Subcutaneous abdominal adipose tissue (tissue), 5 donors: Measurements from ENCODE around the gene AP2S1.

Source experiments
- H3K27ac ChIP-seq: one replicate; pipeline ENCODE4 v1.7.0; 2013; ENCODE audit warnings: low read depth, mild to moderate bottlenecking, inconsistent platforms, low read length, moderate library complexity
- H3K27me3 ChIP-seq, 5 donors: one replicate each; pipeline ENCODE4 v1.7.0; 2013; ENCODE audit warnings: low read length in 5 of 5, inconsistent platforms in 1 of 5; ENCODE audit not compliant: control insufficient read depth in 5 of 5, insufficient read depth in 4 of 5
- H3K36me3 ChIP-seq, 5 donors: one replicate each; pipeline ENCODE4 v1.7.0; 2013; ENCODE audit warnings: low read length in 5 of 5; ENCODE audit not compliant: control insufficient read depth in 5 of 5, insufficient read depth in 5 of 5
- H3K4me1 ChIP-seq, 5 donors: one replicate each; pipeline ENCODE4 v1.7.0; 2013; ENCODE audit warnings: low read length in 5 of 5, mild to moderate bottlenecking in 3 of 5, moderate library complexity in 1 of 5; ENCODE audit not compliant: control insufficient read depth in 5 of 5, insufficient read depth in 5 of 5
- H3K4me3 ChIP-seq, 5 donors: one replicate each; pipeline ENCODE4 v1.7.0; 2013; ENCODE audit warnings: low read length in 5 of 5, low read depth in 1 of 5
- H3K9ac ChIP-seq, 5 donors: one replicate each; pipeline ENCODE4 v1.7.0; 2013; ENCODE audit warnings: low read length in 5 of 5, mild to moderate bottlenecking in 4 of 5, moderate library complexity in 3 of 5
- H3K9me3 ChIP-seq, 5 donors: one replicate each; pipeline ENCODE4 v1.7.0; 2013; ENCODE audit warnings: low read length in 5 of 5; ENCODE audit not compliant: control insufficient read depth in 5 of 5
- donor health status: healthy.
- donor health status: healthy.
- donor health status: healthy.
- donor health status: healthy.
- donor health status: healthy.

The AP2S1 gene

GRCh38 chr19:46850228-46851203 lies at the start of gene AP2S1:
Gene AP2S1, minus strand, starts transcription at chr19:46850846. Its CDS starts 80 bp downstream, at chr19:46850766.
- Histone ChIP-seq H3K36me3 (peaks cover 0 to 12% (median 9%) of the 10 kb centered on the region in 5 donors), H3K27me3 (no peaks in the 10 kb centered on the region), H3K4me1 (peaks cover 7 to 24% (median 18%) of the 10 kb centered on the region in 5 donors), H3K27ac (peak within 1 kb of the TSS; percentile 85), H3K9me3 (no peaks in the 10 kb centered on the region), H3K9ac (peak within 1 kb of the TSS; percentile 48 to 86 (median 67)), H3K4me3 (peak within 1 kb of the TSS; percentile 68 to 89 (median 83))

GRCh38 chr19:46900341-46900740 lies 49.7 kb upstream of the AP2S1 start:
- no peak overlapping the region for H3K27ac ChIP-seq
- H3K9ac ChIP-seq: no peak overlapping the region
- no peaks in the 10 kb centered on the region for H3K9me3 ChIP-seq
- no peak overlapping the region for H3K4me3 ChIP-seq
- no peaks in the 10 kb centered on the region for H3K36me3 ChIP-seq
- H3K27me3 ChIP-seq: no peaks in the 10 kb centered on the region
- H3K4me1 ChIP-seq: peaks cover 5 to 23% (median 18%) of the 10 kb centered on the region in 5 donors

- H3K9ac ChIP-seq: no peak overlapping the region
- no peak overlapping the region for H3K27ac ChIP-seq
- H3K9me3 ChIP-seq: no peaks in the 10 kb centered on the region
- no peaks in the 10 kb centered on the region for H3K36me3 ChIP-seq
- H3K4me1 ChIP-seq: peaks cover 0 to 13% (median 11%) of the 10 kb centered on the region in 5 donors
- peak overlapping the region in 1 of 5 donors; percentile 31 for H3K4me3 ChIP-seq
- H3K27me3 ChIP-seq: no peaks in the 10 kb centered on the region
Measured at GRCh38 chr19:46898731-46899130, 48.1 kb upstream of the AP2S1 start.

- H3K27ac ChIP-seq: no peak overlapping the region
- H3K9me3 ChIP-seq: no peaks in the 10 kb centered on the region
- H3K27me3 ChIP-seq: no peaks in the 10 kb centered on the region
- peaks cover 0 to 10% (median 7%) of the 10 kb centered on the region in 5 donors for H3K4me1 ChIP-seq
- no peak overlapping the region for H3K9ac ChIP-seq
- H3K4me3 ChIP-seq: no peak overlapping the region
- no peaks in the 10 kb centered on the region for H3K36me3 ChIP-seq
Measured at GRCh38 chr19:46896076-46896794, 45.6 kb upstream of the AP2S1 start.

GRCh38 chr19:46892252-46893179 lies 41.9 kb upstream of the AP2S1 start:
- Histone ChIP-seq H3K9me3 (no peaks in the 10 kb centered on the region), H3K27ac (no peak overlapping the region), H3K4me3 (no peak overlapping the region), H3K9ac (no peak overlapping the region), H3K36me3 (no peaks in the 10 kb centered on the region), H3K4me1 (peaks cover 3 to 16% (median 10%) of the 10 kb centered on the region in 5 donors), H3K27me3 (no peaks in the 10 kb centered on the region)

- Histone ChIP-seq H3K9ac (no peak overlapping the region), H3K4me3 (no peak overlapping the region), H3K27ac (peak overlapping the region; percentile 15), H3K9me3 (no peaks in the 10 kb centered on the region), H3K27me3 (no peaks in the 10 kb centered on the region), H3K4me1 (peaks cover 3 to 18% (median 10%) of the 10 kb centered on the region in 5 donors), H3K36me3 (no peaks in the 10 kb centered on the region)
Measured at GRCh38 chr19:46890423-46891170, 40.0 kb upstream of the AP2S1 start.

GRCh38 chr19:46887240-46887782 lies 36.7 kb upstream of the AP2S1 start:
- H3K36me3 ChIP-seq: no peaks in the 10 kb centered on the region
- H3K27ac ChIP-seq: no peak overlapping the region
- no peaks in the 10 kb centered on the region for H3K27me3 ChIP-seq
- no peak overlapping the region for H3K4me3 ChIP-seq
- no peaks in the 10 kb centered on the region for H3K9me3 ChIP-seq
- peaks cover 3 to 23% (median 12%) of the 10 kb centered on the region in 5 donors for H3K4me1 ChIP-seq
- H3K9ac ChIP-seq: no peak overlapping the region

GRCh38 chr19:46886546-46887239 lies 36.0 kb upstream of the AP2S1 start:
- no peak overlapping the region for H3K9ac ChIP-seq
- peaks cover 3 to 23% (median 12%) of the 10 kb centered on the region in 5 donors for H3K4me1 ChIP-seq
- H3K36me3 ChIP-seq: no peaks in the 10 kb centered on the region
- no peaks in the 10 kb centered on the region for H3K27me3 ChIP-seq
- H3K9me3 ChIP-seq: no peaks in the 10 kb centered on the region
- no peak overlapping the region for H3K27ac ChIP-seq
- H3K4me3 ChIP-seq: no peak overlapping the region
